Measurements from ENCODE around the gene UBR3.

UBR3 gene

GRCh38 chr2:170020777-170021176 lies 193.5 kb downstream of the UBR3 start:
- H3K27ac ChIP-seq, result no peak overlapping the region
- H3K36me3 ChIP-seq, result no peaks in the 10 kb centered on the region
- H3K9me3 ChIP-seq, result no peaks in the 10 kb centered on the region
- no peaks in the 10 kb centered on the region for H3K27me3 ChIP-seq
- no peak overlapping the region for H3K4me3 ChIP-seq (ENCODE audit: low read depth in 1 of 2, low read length in 1 of 2)
- TF ChIP-seq, protein P1, sequence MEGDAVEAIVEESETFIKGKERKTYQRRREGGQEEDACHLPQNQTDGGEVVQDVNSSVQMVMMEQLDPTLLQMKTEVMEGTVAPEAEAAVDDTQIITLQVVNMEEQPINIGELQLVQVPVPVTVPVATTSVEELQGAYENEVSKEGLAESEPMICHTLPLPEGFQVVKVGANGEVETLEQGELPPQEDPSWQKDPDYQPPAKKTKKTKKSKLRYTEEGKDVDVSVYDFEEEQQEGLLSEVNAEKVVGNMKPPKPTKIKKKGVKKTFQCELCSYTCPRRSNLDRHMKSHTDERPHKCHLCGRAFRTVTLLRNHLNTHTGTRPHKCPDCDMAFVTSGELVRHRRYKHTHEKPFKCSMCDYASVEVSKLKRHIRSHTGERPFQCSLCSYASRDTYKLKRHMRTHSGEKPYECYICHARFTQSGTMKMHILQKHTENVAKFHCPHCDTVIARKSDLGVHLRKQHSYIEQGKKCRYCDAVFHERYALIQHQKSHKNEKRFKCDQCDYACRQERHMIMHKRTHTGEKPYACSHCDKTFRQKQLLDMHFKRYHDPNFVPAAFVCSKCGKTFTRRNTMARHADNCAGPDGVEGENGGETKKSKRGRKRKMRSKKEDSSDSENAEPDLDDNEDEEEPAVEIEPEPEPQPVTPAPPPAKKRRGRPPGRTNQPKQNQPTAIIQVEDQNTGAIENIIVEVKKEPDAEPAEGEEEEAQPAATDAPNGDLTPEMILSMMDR (IDR thresholded peaks at IDR 0.05), result no peak
- H3K4me1 ChIP-seq (ENCODE audit: control insufficient read depth in 1 of 2, insufficient read depth in 1 of 2, low read depth in 1 of 2, low read length in 1 of 2), result no peaks in the 10 kb centered on the region

DNA sequence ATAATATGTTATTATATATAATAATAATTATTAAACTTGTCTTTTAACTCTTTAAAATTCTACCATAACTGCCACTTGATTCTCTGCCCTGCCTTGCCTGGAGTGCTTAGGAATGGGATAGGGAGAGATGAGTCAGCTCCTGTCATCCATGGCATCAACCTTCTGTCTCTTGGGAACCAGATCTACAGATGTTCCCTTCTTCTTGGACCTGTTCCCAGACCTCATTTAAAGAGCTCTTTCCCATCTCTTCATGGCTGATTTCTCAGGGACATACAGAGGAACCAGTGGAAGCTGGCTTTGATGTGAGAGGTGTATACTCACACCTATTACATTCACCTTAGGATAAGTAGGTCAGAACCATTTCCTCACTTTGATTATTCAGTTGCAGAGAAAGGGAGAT lies 195.4 kb downstream of the UBR3 start:
- no peaks in the 10 kb centered on the region for H3K9me3 ChIP-seq
- no peaks in the 10 kb centered on the region for H3K4me1 ChIP-seq (ENCODE audit: control insufficient read depth in 1 of 2, insufficient read depth in 1 of 2, low read depth in 1 of 2, low read length in 1 of 2)
- H3K4me3 ChIP-seq (ENCODE audit: low read depth in 1 of 2, low read length in 1 of 2), result no peak overlapping the region
- H3K27me3 ChIP-seq, result no peaks in the 10 kb centered on the region
- H3K27ac ChIP-seq, result no peak overlapping the region
- TF ChIP-seq, protein P1 (IDR thresholded peaks at IDR 0.05), result no peak
- no peaks in the 10 kb centered on the region for H3K36me3 ChIP-seq

DNA sequence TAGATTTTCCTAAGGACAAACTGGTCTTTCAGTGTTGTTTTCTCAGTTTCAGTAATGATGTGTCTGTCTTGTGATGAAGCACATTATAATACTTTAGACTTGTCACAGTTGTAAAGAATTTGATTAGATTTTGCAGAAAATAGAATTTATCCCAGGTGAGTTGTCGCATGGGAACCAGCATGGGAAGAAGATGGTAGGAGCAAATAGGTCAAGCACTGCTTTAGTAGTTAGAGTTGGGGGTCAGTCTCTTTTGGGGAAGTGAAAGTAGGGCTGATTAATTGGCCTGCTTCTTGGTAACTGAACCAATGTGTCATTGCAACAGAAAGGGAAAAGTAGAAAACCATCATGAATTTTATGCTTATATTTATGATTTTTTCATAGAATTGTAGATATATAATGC lies 197.5 kb downstream of the UBR3 start:
- Histone ChIP-seq H3K9me3 (no peaks in the 10 kb centered on the region), H3K27ac (no peak overlapping the region), H3K27me3 (no peaks in the 10 kb centered on the region), H3K4me3 (ENCODE audit: low read depth in 1 of 2, low read length in 1 of 2) (no peak overlapping the region), H3K36me3 (peaks cover 6% of the 10 kb centered on the region), H3K4me1 (ENCODE audit: control insufficient read depth in 1 of 2, insufficient read depth in 1 of 2, low read depth in 1 of 2, low read length in 1 of 2) (peaks cover 0 to 3% of the 10 kb centered on the region in 2 experiments)
- TF ChIP-seq, protein P1 (IDR thresholded peaks at IDR 0.05), result no peak

- H3K4me1 ChIP-seq (ENCODE audit: control insufficient read depth in 1 of 2, insufficient read depth in 1 of 2, low read depth in 1 of 2, low read length in 1 of 2), result peaks cover 0 to 8% of the 10 kb centered on the region in 2 experiments
- no peak overlapping the region for H3K4me3 ChIP-seq (ENCODE audit: low read depth in 1 of 2, low read length in 1 of 2)
- H3K27me3 ChIP-seq, result no peaks in the 10 kb centered on the region
- H3K27ac ChIP-seq, result no peak overlapping the region
- H3K36me3 ChIP-seq, result peaks cover 7% of the 10 kb centered on the region
- no peaks in the 10 kb centered on the region for H3K9me3 ChIP-seq
- TF ChIP-seq, protein P1 (IDR thresholded peaks at IDR 0.05), result no peak
Observed at GRCh38 chr2:170025223-170025622, 198.0 kb downstream of the UBR3 start.

GRCh38 chr2:170026361-170026760 lies 199.1 kb downstream of the UBR3 start:
- Histone ChIP-seq H3K9me3 (no peaks in the 10 kb centered on the region), H3K36me3 (peaks cover 7% of the 10 kb centered on the region), H3K27me3 (no peaks in the 10 kb centered on the region), H3K4me3 (ENCODE audit: low read depth in 1 of 2, low read length in 1 of 2) (no peak overlapping the region), H3K27ac (no peak overlapping the region), H3K4me1 (ENCODE audit: control insufficient read depth in 1 of 2, insufficient read depth in 1 of 2, low read depth in 1 of 2, low read length in 1 of 2) (peaks cover 0 to 11% of the 10 kb centered on the region in 2 experiments)
- TF ChIP-seq, protein P1 (IDR thresholded peaks at IDR 0.05), result no peak

- Histone ChIP-seq H3K4me1 (ENCODE audit: control insufficient read depth in 1 of 2, insufficient read depth in 1 of 2, low read depth in 1 of 2, low read length in 1 of 2) (peaks cover 0 to 11% of the 10 kb centered on the region in 2 experiments), H3K4me3 (ENCODE audit: low read depth in 1 of 2, low read length in 1 of 2) (no peak overlapping the region), H3K9me3 (no peaks in the 10 kb centered on the region), H3K36me3 (peaks cover 7% of the 10 kb centered on the region), H3K27ac (no peak overlapping the region), H3K27me3 (no peaks in the 10 kb centered on the region)
- TF ChIP-seq, protein P1 (IDR thresholded peaks at IDR 0.05), result no peak
Observed at GRCh38 chr2:170029551-170029950, 202.3 kb downstream of the UBR3 start.

Data from neutrophil (primary cell).